ENCODE data around the gene IGFL3.
"Not testable (repeated sequence)": the region's sequence is repeated elsewhere in the genome, so short reads cannot be mapped to it uniquely, and the experiment has no call there.

Gene IGFL3
- 0 reads per million in 2 donors for total RNA-seq

GRCh38 chr19:46124638-46125115 lies at the start of gene IGFL3:
TSS of gene IGFL3 (minus strand) at chr19:46124688. CDS start at chr19:46124649, 39 bp downstream.
- no peak for DNase-seq

GRCh38 chr19:46173886-46174480 lies 49.5 kb upstream of the IGFL3 start:
- no peak for DNase-seq

GRCh38 chr19:46162731-46163130 lies 38.2 kb upstream of the IGFL3 start:
- no peak for DNase-seq

- DNase-seq, result not testable (repeated sequence)
Observed at GRCh38 chr19:46161642-46162257, 37.3 kb upstream of the IGFL3 start.

- DNase-seq, result no peak
Observed at GRCh38 chr19:46160233-46160775, 35.8 kb upstream of the IGFL3 start.

- no peak for DNase-seq
Observed at GRCh38 chr19:46159418-46160232, 35.1 kb upstream of the IGFL3 start.

GRCh38 chr19:46155237-46155636 lies 30.7 kb upstream of the IGFL3 start:
- DNase-seq, result no peak

GRCh38 chr19:46150606-46151005 lies 26.1 kb upstream of the IGFL3 start:
- no peak for DNase-seq

GRCh38 chr19:46147791-46148288 lies 23.4 kb upstream of the IGFL3 start, which contains the start of gene IGFL2:
TSS of gene IGFL2 (plus strand) at chr19:46148238. CDS start at chr19:46148279, 41 bp downstream.
- DNase-seq, result no peak

GRCh38 chr19:46147166-46147740 lies 22.8 kb upstream of the IGFL3 start:
- no peak for DNase-seq

- no peak for DNase-seq
Observed at GRCh38 chr19:46144756-46145155, 20.3 kb upstream of the IGFL3 start.

- no peak for DNase-seq
Observed at GRCh38 chr19:46142294-46142693, 17.8 kb upstream of the IGFL3 start.

- no peak for DNase-seq
Observed at GRCh38 chr19:46141421-46141820, 16.9 kb upstream of the IGFL3 start.

GRCh38 chr19:46137915-46138473 lies 13.5 kb upstream of the IGFL3 start:
- DNase-seq, result no peak

GRCh38 chr19:46134527-46134926 lies 10.0 kb upstream of the IGFL3 start:
- DNase-seq, result no peak

- DNase-seq, result no peak
Observed at GRCh38 chr19:46133777-46134241, 9.3 kb upstream of the IGFL3 start.

- no peak for DNase-seq
Observed at GRCh38 chr19:46133101-46133627, 8.7 kb upstream of the IGFL3 start.

GRCh38 chr19:46132508-46133100 lies 8.1 kb upstream of the IGFL3 start:
- DNase-seq, result no peak

GRCh38 chr19:46131485-46132143 lies 7.1 kb upstream of the IGFL3 start:
- DNase-seq, result no peak

- no peak for DNase-seq
Observed at GRCh38 chr19:46126086-46126580, 1.6 kb upstream of the IGFL3 start.

GRCh38 chr19:46125447-46125846 lies 959 bp upstream of the IGFL3 start:
- DNase-seq, result no peak

Measured in T-helper 9 cell (primary cell).